Right atrium auricular region (tissue), 2 donors: ENCODE data around the gene PHC2. TPM values are rescaled to one million over a fixed set of nuclear protein-coding genes. Genes with fewer than 3 reads are reported as not detected.

Experiments
- DNase-seq: peaks from one replicate; pipeline ENCODE4 v3.0.0-alpha.2; 2019; ENCODE audit warnings: low spot score
- H3K27ac ChIP-seq, 2 donors: fragments of 200-600 bp; sonication (generic); 1 replicate in 1 of 2; 2 replicates in 1 of 2; pipeline ENCODE4 v1.5.1; 2016 to 2019
- H3K27me3 ChIP-seq, 2 donors: fragments of 200-600 bp; sonication (generic); one replicate each; pipeline versions ENCODE4 v1.5.1 to v1.6.0; 2017 to 2019
- H3K36me3 ChIP-seq: fragments of 200-600 bp; sonication (generic); one replicate; pipeline ENCODE4 v1.5.1; 2016
- H3K4me1 ChIP-seq, 2 donors: fragments of 200-600 bp; sonication (generic); one replicate each; pipeline versions ENCODE4 v1.5.1 to v1.6.0; 2017 to 2019
- H3K4me3 ChIP-seq, 2 donors: fragments of 200-600 bp; sonication (generic); 1 replicate in 1 of 2; 2 replicates in 1 of 2; pipeline ENCODE4 v1.5.1; 2017 to 2019; ENCODE audit warnings: mild to moderate bottlenecking in 1 of 2, moderate library complexity in 1 of 2
- H3K9me3 ChIP-seq, 2 donors: fragments of 200-600 bp; sonication (generic); one replicate each; pipeline ENCODE4 v1.5.1; 2019
- total RNA-seq, 2 donors: library from RNA; depleted of rRNA; stranded (reverse); fragments of >200 nt; gene quantifications; one replicate each; pipeline ENCODE4 v1.1.0, GENCODE V29; 2016
- TF ChIP-seq, protein P1 (sequence below), 2 donors: fragments of 200-600 bp; sonication (generic); IDR thresholded peaks; one replicate each; pipeline ENCODE4 v1.5.1; 2019; ENCODE audit warnings: antibody characterized with exemption in 2 of 2

The PHC2 gene
- total RNA-seq, 2 donors from 2014 or later = 98.4 to 144 TPM

- Histone ChIP-seq H3K36me3 (peaks cover 71% of the 10 kb centered on the region), H3K4me1 (no peaks in the 10 kb centered on the region), H3K27ac (no peak overlapping the region), H3K4me3 (no peak overlapping the region), H3K9me3 (no peaks in the 10 kb centered on the region), H3K27me3 (no peaks in the 10 kb centered on the region)
- DNase-seq = no peak
- TF ChIP-seq, protein P1, sequence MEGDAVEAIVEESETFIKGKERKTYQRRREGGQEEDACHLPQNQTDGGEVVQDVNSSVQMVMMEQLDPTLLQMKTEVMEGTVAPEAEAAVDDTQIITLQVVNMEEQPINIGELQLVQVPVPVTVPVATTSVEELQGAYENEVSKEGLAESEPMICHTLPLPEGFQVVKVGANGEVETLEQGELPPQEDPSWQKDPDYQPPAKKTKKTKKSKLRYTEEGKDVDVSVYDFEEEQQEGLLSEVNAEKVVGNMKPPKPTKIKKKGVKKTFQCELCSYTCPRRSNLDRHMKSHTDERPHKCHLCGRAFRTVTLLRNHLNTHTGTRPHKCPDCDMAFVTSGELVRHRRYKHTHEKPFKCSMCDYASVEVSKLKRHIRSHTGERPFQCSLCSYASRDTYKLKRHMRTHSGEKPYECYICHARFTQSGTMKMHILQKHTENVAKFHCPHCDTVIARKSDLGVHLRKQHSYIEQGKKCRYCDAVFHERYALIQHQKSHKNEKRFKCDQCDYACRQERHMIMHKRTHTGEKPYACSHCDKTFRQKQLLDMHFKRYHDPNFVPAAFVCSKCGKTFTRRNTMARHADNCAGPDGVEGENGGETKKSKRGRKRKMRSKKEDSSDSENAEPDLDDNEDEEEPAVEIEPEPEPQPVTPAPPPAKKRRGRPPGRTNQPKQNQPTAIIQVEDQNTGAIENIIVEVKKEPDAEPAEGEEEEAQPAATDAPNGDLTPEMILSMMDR (IDR thresholded peaks at IDR 0.05) = no peak
Measured at GRCh38 chr1:33280091-33280661, 150.7 kb downstream of the PHC2 start.

DNA sequence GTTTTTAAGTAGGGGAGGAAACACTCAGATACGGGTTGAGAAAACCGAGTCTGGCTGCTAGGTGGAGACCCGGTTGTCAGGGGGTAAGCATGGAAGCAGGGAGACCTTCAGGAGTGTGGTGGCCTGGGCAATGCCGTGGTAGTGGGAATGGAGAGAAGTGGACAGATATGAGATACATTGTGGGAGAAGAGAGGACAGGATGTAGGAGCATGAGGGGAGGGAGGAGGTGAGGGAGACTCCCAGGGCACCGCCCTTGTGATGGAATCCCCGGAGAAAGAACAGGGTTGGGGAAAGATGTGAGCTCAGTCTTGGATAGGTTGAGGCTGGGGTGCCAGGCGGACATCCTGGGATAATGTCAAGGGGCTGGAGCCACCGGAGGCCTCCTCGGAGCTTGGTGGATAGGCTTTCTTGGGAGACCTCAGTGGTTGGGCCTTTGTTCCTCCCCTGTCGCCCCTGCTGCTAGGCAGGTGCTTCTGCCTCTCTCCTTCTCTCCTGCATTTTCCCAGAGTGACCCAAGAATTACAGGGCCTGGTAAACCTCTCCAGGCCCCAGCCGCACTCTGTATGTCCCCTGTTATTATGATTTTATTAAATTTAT lies 153.3 kb downstream of the PHC2 start:
- H3K36me3 ChIP-seq = peaks cover 53% of the 10 kb centered on the region
- H3K4me3 ChIP-seq = no peak overlapping the region
- DNase-seq = no peak
- H3K9me3 ChIP-seq = no peaks in the 10 kb centered on the region
- no peak overlapping the region for H3K27ac ChIP-seq
- no peaks in the 10 kb centered on the region for H3K27me3 ChIP-seq
- TF ChIP-seq, protein P1 (IDR thresholded peaks at IDR 0.05) = no peak
- peaks cover 0 to 10% of the 10 kb centered on the region in 2 donors for H3K4me1 ChIP-seq

DNA sequence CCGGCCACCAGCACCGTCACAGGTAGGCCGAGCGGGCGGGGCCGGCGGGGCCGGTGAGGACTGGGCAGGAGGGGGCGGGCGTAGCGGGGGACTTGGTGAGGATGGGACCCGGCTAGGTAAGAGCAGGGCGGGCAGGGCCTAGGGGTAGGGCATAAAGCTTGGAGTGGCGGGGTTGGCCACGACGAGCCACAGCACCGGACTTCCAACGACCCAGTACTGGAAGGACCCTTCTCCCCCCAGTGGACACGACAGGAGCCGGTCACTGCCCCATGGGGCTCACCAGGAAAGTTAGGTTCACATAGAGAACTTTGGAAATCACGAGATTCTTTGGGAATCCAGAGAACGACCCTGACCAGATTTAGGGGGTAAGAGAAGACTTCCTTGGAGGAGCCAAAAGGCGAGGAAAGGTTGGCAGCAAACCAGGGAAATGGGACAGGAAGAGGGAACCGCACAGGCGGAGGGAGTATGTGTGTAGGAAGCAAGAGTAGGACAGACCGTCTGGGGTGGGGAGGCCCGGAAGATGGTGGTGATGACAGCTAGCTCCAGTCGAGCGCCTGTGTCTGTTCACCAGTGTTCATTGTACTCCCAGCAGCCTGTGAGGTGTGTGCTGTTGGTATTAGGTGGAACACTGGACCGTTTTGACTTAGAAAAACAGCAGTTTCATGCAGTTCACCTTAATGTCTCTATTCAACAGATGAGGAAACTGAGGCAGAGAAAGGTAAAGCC lies 154.2 kb downstream of the PHC2 start:
- no peak overlapping the region for H3K4me3 ChIP-seq
- H3K27ac ChIP-seq = no peak overlapping the region
- peaks cover 0 to 18% of the 10 kb centered on the region in 2 donors for H3K4me1 ChIP-seq
- TF ChIP-seq, protein P1 (IDR thresholded peaks at IDR 0.05) = no peak
- no peak for DNase-seq
- no peaks in the 10 kb centered on the region for H3K27me3 ChIP-seq
- H3K9me3 ChIP-seq = no peaks in the 10 kb centered on the region
- peaks cover 45% of the 10 kb centered on the region for H3K36me3 ChIP-seq

DNA sequence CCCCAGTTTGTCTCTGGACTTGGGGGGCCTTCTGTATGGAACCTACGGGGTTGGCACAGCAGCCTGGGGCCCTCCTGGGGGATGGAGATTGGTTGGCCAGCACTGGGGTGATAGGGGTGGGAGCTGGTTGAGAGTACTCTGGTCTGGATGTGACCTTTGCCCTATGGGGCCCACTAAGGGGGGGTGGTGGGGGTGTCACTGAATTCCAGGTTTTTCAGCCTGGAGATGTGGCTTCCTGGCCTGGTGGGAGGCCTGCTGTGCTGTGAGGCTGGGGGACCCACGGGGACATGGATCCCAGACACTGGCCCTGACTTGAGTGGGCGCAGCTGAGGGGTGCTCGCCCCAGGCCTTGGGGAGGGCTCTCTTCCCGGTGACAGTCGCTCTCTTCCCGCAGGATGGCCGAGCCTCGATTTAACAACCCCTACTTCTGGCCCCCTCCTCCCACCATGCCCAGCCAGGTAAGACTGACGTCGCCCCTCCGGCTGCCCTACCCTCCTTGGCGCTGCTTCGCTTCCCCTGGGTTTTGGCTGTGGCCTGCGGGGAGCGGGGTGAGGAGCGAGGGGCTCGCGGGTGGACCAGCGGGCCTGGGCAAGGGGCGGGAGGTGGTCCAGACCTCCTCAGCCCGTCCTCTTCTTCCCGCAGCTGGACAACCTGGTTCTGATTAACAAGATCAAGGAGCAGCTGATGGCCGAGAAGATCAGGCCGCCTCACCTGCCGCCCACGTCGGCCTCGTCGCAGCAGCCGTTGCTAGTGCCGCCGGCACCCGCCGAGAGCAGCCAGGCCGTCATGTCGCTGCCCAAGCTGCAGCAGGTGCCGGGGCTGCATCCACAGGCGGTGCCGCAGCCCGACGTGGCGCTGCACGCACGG lies 155.0 kb downstream of the PHC2 start:
- Histone ChIP-seq H3K27me3 (no peaks in the 10 kb centered on the region), H3K27ac (no peak overlapping the region), H3K36me3 (peaks cover 37% of the 10 kb centered on the region), H3K4me3 (no peak overlapping the region), H3K9me3 (no peaks in the 10 kb centered on the region), H3K4me1 (peaks cover 0 to 19% of the 10 kb centered on the region in 2 donors)
- no peak for DNase-seq
- TF ChIP-seq, protein P1 (IDR thresholded peaks at IDR 0.05) = no peak

GRCh38 chr1:33275195-33275594 lies 155.7 kb downstream of the PHC2 start:
- H3K27ac ChIP-seq = no peak overlapping the region
- H3K4me3 ChIP-seq = no peak overlapping the region
- H3K9me3 ChIP-seq = no peaks in the 10 kb centered on the region
- peaks cover 0 to 25% of the 10 kb centered on the region in 2 donors for H3K4me1 ChIP-seq
- DNase-seq = no peak
- H3K27me3 ChIP-seq = no peaks in the 10 kb centered on the region
- peaks cover 35% of the 10 kb centered on the region for H3K36me3 ChIP-seq
- TF ChIP-seq, protein P1 (IDR thresholded peaks at IDR 0.05) = no peak
